GM23338 (cell line): ENCODE results near the gene ZBTB8B. TPM values are rescaled to one million over a fixed set of nuclear protein-coding genes. Genes with fewer than 3 reads are reported as not detected.
A peak's percentile ranks its signal among the peaks of the same experiment; 100 is the strongest.
"Not testable (repeated sequence)": the region's sequence is repeated elsewhere in the genome, so short reads cannot be mapped to it uniquely, and the experiment has no call there.

Source experiments
- ATAC-seq: fragments of 200-7000 bp; cut with Tn5 transposase; 3 replicates; pipeline ENCODE4 v1.9.1; 2020
- DNase-seq: peaks from one replicate; pipeline ENCODE4 v3.0.0-alpha.2; 2015; ENCODE audit warnings: low spot score
- H2AFZ ChIP-seq: fragments of 200-600 bp; sonication (generic); 2 replicates; pipeline ENCODE4 v1.8.0; 2016; ENCODE audit warnings: antibody characterized with exemption, mild to moderate bottlenecking, moderate library complexity
- H3F3A ChIP-seq: fragments of 200-600 bp; sonication (generic); replicated peaks from 2 replicates; pipeline ENCODE4 v1.8.0; 2017; ENCODE audit warnings: antibody characterized with exemption, mixed run types, low read depth
- H3K27ac ChIP-seq: fragments of 200-600 bp; sonication (generic); 2 replicates; pipeline ENCODE4 v1.6.1; 2016; ENCODE audit warnings: low read depth
- H3K27me3 ChIP-seq: fragments of 200-600 bp; sonication (generic); 2 replicates; pipeline ENCODE4 v1.8.0; 2016; ENCODE audit warnings: mild to moderate bottlenecking, mixed run types, moderate library complexity; ENCODE audit not compliant: insufficient read depth
- H3K36me3 ChIP-seq: fragments of 200-600 bp; sonication (generic); 2 replicates; pipeline ENCODE4 v1.8.0; 2016; ENCODE audit warnings: mild to moderate bottlenecking; ENCODE audit not compliant: insufficient read depth
- H3K4me1 ChIP-seq: fragments of 200-600 bp; sonication (generic); 2 replicates; pipeline ENCODE4 v1.8.0; 2016; ENCODE audit warnings: mild to moderate bottlenecking, moderate library complexity; ENCODE audit not compliant: insufficient read depth
- H3K4me2 ChIP-seq: fragments of 200-600 bp; sonication (generic); 2 replicates; pipeline ENCODE4 v1.7.1; 2017; ENCODE audit warnings: mixed run types
- H3K4me3 ChIP-seq: fragments of 200-600 bp; sonication (generic); 2 replicates; pipeline ENCODE4 v1.6.1; 2016; ENCODE audit warnings: mixed run types
- H3K79me2 ChIP-seq: fragments of 200-600 bp; sonication (generic); replicated peaks from 2 replicates; pipeline ENCODE4 v1.8.0; 2017; ENCODE audit warnings: mild to moderate bottlenecking; ENCODE audit not compliant: insufficient read depth
- H3K9me2 ChIP-seq: fragments of 200-600 bp; sonication (generic); 2 replicates; pipeline ENCODE4 v1.8.0; 2017; ENCODE audit not compliant: insufficient read depth
- H4K20me1 ChIP-seq: fragments of 200-600 bp; sonication (generic); replicated peaks from 2 replicates; pipeline ENCODE4 v1.8.0; 2017; ENCODE audit warnings: mild to moderate bottlenecking; ENCODE audit not compliant: insufficient read depth
- H3K27ac Mint-ChIP-seq: 2 replicates; pipeline ENCODE4 v1.8.0; 2020; ENCODE audit warnings: inconsistent platforms, mild to moderate bottlenecking, moderate library complexity, mixed read lengths
- H3K27me3 Mint-ChIP-seq: 3 replicates; pipeline ENCODE4 v1.8.0; 2022; ENCODE audit warnings: low read depth, mild to moderate bottlenecking, moderate library complexity, mixed read lengths, inconsistent platforms; ENCODE audit not compliant: insufficient read depth, poor library complexity
- H3K36me3 Mint-ChIP-seq: 3 replicates; pipeline ENCODE4 v1.8.0; 2021; ENCODE audit warnings: low read depth, mild to moderate bottlenecking, inconsistent platforms, moderate library complexity, mixed read lengths
- H3K4me1 Mint-ChIP-seq: 3 replicates; pipeline ENCODE4 v1.8.0; 2020; ENCODE audit warnings: mild to moderate bottlenecking, inconsistent platforms, mixed read lengths
- H3K4me3 Mint-ChIP-seq: 3 replicates; pipeline ENCODE4 v1.8.0; 2021; ENCODE audit warnings: moderate library complexity, mild to moderate bottlenecking, inconsistent platforms, mixed read lengths
- H3K9me3 Mint-ChIP-seq: 3 replicates; pipeline ENCODE4 v1.8.0; 2020; ENCODE audit warnings: moderate library complexity, mild to moderate bottlenecking, inconsistent platforms, mixed read lengths
- CREB1 ChIP-seq: fragments of 250-450 bp; sonication (Bioruptor Pico); IDR thresholded peaks from 2 replicates; pipeline ENCODE4 v1.5.0; 2020; ENCODE audit warnings: low read depth, mild to moderate bottlenecking, moderate library complexity
- ETS1 ChIP-seq: IDR thresholded peaks from 2 replicates; pipeline ENCODE4 v1.6.1; 2016; ENCODE audit warnings: antibody characterized with exemption
- EZH2 ChIP-seq: fragments of 200-600 bp; sonication (generic); IDR thresholded peaks from one replicate; pipeline ENCODE4 v1.8.0; 2017; ENCODE audit warnings: antibody characterized with exemption, mild to moderate bottlenecking, low read depth; ENCODE audit not compliant: unreplicated experiment
- EZH2phosphoT487 ChIP-seq: fragments of 200-600 bp; sonication (generic); IDR thresholded peaks from one replicate; pipeline ENCODE4 v1.8.1; 2018; ENCODE audit warnings: antibody characterized with exemption; ENCODE audit not compliant: unreplicated experiment
- JUNB ChIP-seq: IDR thresholded peaks from one replicate; pipeline ENCODE4 v1.6.1; 2016; ENCODE audit warnings: antibody characterized with exemption; ENCODE audit not compliant: unreplicated experiment
- POLR2AphosphoS5 ChIP-seq: IDR thresholded peaks from 2 replicates; pipeline ENCODE4 v1.6.1; 2016; ENCODE audit warnings: antibody characterized with exemption, low read depth
- STAT1 ChIP-seq: IDR thresholded peaks from one replicate; pipeline ENCODE4 v1.6.1; 2016; ENCODE audit warnings: antibody characterized with exemption; ENCODE audit not compliant: unreplicated experiment
- ZNF331 ChIP-seq: fragments of 250-450 bp; sonication (Bioruptor Pico); IDR thresholded peaks from 2 replicates; pipeline ENCODE4 v1.5.0; 2020; ENCODE audit warnings: low read depth, mild to moderate bottlenecking, moderate library complexity
- polyA plus RNA-seq: library from polyadenylated mRNA; unstranded; fragments of >200 nt; fragmentation: Nextera tagmentation; extraction: Ambion mirVana; gene quantifications from 2 replicates; pipeline ENCODE4 v1.2.1, GENCODE V29; 2016
- total RNA-seq: library from RNA; depleted of rRNA; stranded (reverse); fragments of >200 nt; shearing (Covaris generic); gene quantifications from 2 replicates; pipeline ENCODE4 v1.2.3, GENCODE V29; 2014
- TF ChIP-seq, protein P1 (sequence below): fragments of 250-450 bp; sonication (Bioruptor Pico); IDR thresholded peaks from 2 replicates; pipeline ENCODE4 v1.5.0; 2020; ENCODE audit warnings: mild to moderate bottlenecking, moderate library complexity

ZBTB8B gene
- total and polyA plus RNA-seq, 2 experiments from 2014 or later = 0.95 to 4.2 TPM

DNA sequence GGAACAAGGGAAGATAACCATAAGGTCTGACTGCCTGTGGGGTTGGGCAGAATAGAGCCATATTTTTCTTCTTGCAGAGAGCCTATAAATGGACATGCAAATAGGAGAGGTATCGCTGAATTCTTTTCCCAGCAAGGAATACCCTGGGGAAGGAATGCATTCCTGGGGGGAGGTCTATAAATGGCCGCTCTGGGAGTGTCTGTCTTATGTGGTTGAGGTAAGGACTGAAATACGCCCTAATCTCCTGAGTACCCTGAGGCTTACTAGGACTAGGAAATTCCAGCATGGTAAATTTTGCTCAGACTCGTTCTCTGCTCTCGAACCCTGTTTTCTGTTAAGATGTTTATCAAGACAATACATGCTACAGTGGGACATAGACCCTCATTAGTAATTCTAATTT lies 6.1 kb upstream of the ZBTB8B start:
- not testable (repeated sequence) for H2AFZ ChIP-seq, H3K27ac Mint-ChIP-seq, DNase-seq, H3K4me1 ChIP-seq, H4K20me1 ChIP-seq, H3K36me3 ChIP-seq, H3K9me2 ChIP-seq, H3K4me2 ChIP-seq, H3K4me3 Mint-ChIP-seq, H3K27me3 ChIP-seq, H3K4me1 Mint-ChIP-seq, H3K4me3 ChIP-seq, H3K79me2 ChIP-seq, H3K27ac ChIP-seq, H3F3A ChIP-seq, H3K27me3 Mint-ChIP-seq, ATAC-seq
- Mint-ChIP-seq H3K9me3 (peaks cover 24% of the 10 kb centered on the region), H3K36me3 (peaks cover 19% of the 10 kb centered on the region)

DNA sequence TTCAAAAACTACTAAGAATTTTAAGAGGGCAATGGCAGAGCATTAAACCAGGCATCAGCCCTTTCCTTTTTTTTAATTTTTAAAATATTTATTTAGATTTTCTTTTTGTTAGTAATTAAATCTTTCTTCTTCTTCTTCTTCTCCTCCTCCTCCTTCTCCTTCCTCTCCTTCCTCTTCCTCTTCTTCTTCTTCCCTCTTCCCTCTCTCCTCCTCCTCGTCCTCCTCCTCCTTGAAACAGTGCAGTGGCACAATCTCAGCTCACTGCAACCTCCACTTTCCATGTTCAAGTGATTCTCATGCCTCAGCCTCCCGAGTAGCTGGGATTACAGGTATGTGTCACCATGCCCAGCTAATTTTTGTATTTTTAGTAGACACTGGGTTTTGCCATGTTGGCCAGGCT lies 1.9 kb upstream of the ZBTB8B start:
- not testable (repeated sequence) for H3K4me1 Mint-ChIP-seq, H3K4me3 Mint-ChIP-seq, H2AFZ ChIP-seq, H3K36me3 ChIP-seq, H3K4me1 ChIP-seq, H3K27ac Mint-ChIP-seq, H3K9me2 ChIP-seq, H4K20me1 ChIP-seq, DNase-seq, H3K4me2 ChIP-seq, H3F3A ChIP-seq, H3K27ac ChIP-seq, H3K4me3 ChIP-seq, H3K27me3 ChIP-seq, ATAC-seq
- peaks cover 17% of the 10 kb centered on the region for H3K36me3 Mint-ChIP-seq
- H3K27me3 Mint-ChIP-seq = peaks cover 12% of the 10 kb centered on the region
- H3K9me3 Mint-ChIP-seq = peaks cover 22% of the 10 kb centered on the region
- H3K79me2 ChIP-seq = peaks cover 15% of the 10 kb centered on the region

DNA sequence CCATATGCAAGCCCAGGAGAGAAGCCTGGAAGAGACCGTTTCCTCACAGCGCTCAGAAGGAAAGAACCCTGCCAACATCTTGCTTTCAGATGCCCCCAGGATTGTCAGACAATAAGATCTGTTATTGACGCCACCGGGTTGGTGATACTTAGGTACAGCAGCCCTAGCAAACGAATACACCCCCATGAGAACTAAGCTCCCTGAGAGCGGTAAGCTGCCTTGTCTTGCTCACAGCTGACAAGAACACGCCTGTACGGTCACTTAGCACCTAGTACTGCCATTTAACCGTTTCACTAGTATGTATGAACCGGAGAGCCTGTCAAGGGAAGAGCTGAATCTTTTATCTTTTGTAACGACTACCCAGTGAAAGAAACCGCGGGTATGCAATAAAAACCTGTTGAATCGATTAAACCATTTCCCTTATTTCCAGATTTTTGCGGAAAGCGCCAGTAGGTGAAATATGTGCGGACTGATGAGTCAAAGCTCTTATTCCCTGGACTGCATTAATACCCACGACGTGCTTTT lies 619 bp upstream of the ZBTB8B start:
- Mint-ChIP-seq H3K36me3 (peaks cover 5% of the 10 kb centered on the region), H3K4me1 (peaks cover 3% of the 10 kb centered on the region; the same call in 2 of the 3 replicates), H3K9me3 (peaks cover 9% of the 10 kb centered on the region), H3K4me3 (peak overlapping the region; percentile 98), H3K27ac (no peak overlapping the region), H3K27me3 (peaks cover 12% of the 10 kb centered on the region)
- H3K36me3 ChIP-seq = no peaks in the 10 kb centered on the region
- no peaks in the 10 kb centered on the region for H3K9me2 ChIP-seq
- H3F3A ChIP-seq = no peaks in the 10 kb centered on the region
- no peaks in the 10 kb centered on the region; the same call in 1 of the 2 replicates for H4K20me1 ChIP-seq
- H3K4me1 ChIP-seq = peaks cover 8% of the 10 kb centered on the region; the same call in 1 of the 2 replicates
- 0 out of 2 replicates have a peak overlapping the region, but pooled peaks have one; percentile 2 for H3K27ac ChIP-seq
- peak overlapping the region; percentile 93 for H2AFZ ChIP-seq
- H3K79me2 ChIP-seq = peaks cover 15% of the 10 kb centered on the region
- peak overlapping the region; percentile 88 for H3K4me2 ChIP-seq
- H3K27me3 ChIP-seq = no peaks in the 10 kb centered on the region
- ATAC-seq (peak; percentile 15), DNase-seq (peak; percentile 25)
- peak overlapping the region; percentile 87 for H3K4me3 ChIP-seq
- TF ChIP-seq POLR2AphosphoS5 = no peak
- no peak for TF ChIP-seq EZH2phosphoT487
- no peak for TF ChIP-seq ZNF331
- TF ChIP-seq EZH2 = no peak
- TF ChIP-seq ETS1 = no peak
- no peak for TF ChIP-seq CREB1
- TF ChIP-seq, protein P1, sequence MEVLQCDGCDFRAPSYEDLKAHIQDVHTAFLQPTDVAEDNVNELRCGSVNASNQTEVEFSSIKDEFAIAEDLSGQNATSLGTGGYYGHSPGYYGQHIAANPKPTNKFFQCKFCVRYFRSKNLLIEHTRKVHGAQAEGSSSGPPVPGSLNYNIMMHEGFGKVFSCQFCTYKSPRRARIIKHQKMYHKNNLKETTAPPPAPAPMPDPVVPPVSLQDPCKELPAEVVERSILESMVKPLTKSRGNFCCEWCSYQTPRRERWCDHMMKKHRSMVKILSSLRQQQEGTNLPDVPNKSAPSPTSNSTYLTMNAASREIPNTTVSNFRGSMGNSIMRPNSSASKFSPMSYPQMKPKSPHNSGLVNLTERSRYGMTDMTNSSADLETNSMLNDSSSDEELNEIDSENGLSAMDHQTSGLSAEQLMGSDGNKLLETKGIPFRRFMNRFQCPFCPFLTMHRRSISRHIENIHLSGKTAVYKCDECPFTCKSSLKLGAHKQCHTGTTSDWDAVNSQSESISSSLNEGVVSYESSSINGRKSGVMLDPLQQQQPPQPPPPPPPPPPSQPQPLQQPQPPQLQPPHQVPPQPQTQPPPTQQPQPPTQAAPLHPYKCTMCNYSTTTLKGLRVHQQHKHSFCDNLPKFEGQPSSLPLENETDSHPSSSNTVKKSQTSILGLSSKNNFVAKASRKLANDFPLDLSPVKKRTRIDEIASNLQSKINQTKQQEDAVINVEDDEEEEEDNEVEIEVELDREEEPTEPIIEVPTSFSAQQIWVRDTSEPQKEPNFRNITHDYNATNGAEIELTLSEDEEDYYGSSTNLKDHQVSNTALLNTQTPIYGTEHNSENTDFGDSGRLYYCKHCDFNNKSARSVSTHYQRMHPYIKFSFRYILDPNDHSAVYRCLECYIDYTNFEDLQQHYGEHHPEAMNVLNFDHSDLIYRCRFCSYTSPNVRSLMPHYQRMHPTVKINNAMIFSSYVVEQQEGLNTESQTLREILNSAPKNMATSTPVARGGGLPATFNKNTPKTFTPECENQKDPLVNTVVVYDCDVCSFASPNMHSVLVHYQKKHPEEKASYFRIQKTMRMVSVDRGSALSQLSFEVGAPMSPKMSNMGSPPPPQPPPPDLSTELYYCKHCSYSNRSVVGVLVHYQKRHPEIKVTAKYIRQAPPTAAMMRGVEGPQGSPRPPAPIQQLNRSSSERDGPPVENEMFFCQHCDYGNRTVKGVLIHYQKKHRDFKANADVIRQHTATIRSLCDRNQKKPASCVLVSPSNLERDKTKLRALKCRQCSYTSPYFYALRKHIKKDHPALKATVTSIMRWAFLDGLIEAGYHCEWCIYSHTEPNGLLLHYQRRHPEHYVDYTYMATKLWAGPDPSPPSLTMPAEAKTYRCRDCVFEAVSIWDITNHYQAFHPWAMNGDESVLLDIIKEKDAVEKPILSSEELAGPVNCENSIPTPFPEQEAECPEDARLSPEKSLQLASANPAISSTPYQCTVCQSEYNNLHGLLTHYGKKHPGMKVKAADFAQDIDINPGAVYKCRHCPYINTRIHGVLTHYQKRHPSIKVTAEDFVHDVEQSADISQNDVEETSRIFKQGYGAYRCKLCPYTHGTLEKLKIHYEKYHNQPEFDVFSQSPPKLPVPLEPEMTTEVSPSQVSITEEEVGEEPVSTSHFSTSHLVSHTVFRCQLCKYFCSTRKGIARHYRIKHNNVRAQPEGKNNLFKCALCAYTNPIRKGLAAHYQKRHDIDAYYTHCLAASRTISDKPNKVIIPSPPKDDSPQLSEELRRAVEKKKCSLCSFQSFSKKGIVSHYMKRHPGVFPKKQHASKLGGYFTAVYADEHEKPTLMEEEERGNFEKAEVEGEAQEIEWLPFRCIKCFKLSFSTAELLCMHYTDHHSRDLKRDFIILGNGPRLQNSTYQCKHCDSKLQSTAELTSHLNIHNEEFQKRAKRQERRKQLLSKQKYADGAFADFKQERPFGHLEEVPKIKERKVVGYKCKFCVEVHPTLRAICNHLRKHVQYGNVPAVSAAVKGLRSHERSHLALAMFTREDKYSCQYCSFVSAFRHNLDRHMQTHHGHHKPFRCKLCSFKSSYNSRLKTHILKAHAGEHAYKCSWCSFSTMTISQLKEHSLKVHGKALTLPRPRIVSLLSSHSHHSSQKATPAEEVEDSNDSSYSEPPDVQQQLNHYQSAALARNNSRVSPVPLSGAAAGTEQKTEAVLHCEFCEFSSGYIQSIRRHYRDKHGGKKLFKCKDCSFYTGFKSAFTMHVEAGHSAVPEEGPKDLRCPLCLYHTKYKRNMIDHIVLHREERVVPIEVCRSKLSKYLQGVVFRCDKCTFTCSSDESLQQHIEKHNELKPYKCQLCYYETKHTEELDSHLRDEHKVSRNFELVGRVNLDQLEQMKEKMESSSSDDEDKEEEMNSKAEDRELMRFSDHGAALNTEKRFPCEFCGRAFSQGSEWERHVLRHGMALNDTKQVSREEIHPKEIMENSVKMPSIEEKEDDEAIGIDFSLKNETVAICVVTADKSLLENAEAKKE = no peak
- no peak for TF ChIP-seq STAT1
- TF ChIP-seq JUNB = no peak
